GM18909 (cell line): ENCODE results near the gene FOXI2.

Source experiments
- ATAC-seq: cut with Tn5 transposase; IDR thresholded peaks from one replicate; pipeline ENCODE4 v1.9.1; 2021; ENCODE audit warnings: mild to moderate bottlenecking; ENCODE audit not compliant: unreplicated experiment, poor library complexity

Gene FOXI2

DNA sequence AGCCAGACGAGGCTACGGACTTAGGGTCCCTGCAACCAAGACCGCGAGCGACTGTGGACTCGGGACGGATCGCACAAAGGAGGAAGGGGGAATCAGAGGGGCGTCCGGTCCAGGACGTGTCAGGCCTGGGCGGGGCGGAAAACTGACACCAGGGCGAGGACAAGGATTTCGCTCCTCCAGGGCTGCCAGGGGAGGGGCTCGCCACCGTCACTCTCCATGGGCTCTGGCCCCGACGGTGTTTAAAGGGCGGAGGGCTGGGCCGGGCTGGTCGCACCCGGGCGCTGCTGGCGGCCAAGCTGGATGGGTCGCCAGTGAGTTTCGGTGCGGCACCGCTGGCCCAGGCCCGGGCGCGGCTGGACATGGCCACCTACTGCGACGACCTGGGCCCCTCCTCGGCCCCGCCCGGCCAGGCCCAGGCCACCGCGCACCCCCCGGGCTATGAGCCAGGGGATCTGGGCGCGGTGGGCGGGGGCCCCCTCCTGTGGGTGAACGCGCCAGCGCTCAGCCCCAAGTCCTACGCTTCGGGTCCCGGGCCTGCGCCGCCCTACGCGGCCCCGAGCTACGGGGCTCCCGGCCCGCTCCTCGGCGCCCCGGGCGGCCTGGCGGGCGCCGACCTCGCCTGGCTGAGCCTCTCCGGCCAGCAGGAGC, at the start of gene FOXI2:
Gene FOXI2 (plus strand): TSS at position 271 of the 648 bp plus-strand sequence. CDS start 89 bp downstream, at position 360.
- ATAC-seq, result no peak

DNA sequence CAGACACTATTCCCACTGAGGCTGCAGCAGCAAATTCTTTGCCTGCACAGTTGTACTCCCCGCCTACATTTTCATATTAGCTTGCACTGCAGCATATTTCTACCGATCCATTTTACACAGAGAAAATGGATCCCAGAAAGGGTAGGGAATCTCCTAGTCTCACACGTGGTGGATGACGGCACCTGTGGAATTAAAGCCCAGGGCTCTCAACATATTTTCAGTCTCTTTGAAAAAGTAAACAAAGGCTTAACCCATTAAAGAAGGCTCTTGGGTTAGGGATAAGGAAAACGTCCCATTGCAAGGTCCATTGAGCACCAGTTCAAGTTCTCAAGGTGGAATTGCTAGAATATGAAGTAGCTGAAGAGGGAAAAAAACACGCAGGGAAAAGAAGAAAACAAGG, 49.4 kb upstream of the FOXI2 start:
- ATAC-seq, result no peak

DNA sequence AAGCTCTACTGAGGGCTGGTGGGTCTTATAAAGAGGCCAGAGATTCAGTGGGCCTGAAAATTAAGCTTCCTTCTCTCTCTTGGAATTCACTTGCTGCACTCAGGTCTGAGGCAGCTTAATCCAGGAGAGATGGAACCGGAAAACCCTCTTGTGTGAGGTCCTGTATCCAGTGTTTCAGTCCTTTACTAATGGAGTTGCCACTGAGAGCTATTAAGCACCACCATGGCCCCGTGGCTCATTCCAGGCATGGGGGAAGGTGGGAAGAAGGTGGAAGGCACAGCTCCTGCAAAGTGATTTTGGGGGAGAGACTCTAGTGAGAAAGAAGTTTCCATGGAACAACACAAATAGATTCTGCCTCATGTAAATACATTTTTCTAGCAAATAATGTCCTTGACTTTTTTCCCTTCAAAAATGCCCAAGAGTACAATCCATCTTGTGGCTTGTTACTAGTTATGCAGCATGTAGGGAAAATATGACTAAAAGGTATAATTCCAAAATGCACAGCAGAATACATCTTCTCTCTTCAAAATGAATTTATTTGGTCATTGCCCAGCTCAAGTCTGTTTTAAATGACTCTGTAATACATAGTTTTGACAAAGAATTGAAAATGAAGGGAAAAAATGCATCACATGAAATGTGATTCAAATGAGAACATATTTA, 46.7 kb upstream of the FOXI2 start:
- ATAC-seq, result no peak

DNA sequence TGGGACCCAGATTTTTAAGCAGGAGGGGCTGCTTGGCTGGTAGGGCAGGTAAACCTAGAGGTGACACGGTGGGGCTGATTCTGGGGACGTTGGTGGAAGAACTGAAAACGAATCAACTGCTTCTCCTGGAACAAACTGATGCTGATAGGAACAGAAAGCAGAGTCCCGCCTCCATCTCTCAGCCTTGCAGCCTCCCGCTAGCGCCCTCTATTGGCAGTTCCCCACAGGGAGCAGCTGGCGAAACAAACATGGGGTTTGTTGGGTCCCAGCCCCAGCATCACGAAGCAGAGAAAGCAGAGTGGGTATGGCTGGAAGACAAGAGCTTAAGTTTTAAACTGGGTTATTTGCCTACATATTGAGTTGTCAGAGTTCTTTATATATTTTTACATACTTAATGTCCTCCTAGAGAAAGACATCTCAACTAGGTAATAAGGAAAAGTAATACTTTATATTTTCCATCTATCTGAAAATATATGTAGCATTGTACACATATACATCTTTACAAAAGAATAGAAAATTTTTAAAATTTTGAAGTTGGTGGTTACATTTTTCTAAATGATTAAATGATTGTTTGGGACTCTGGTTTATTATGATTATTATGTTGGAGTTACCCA, 42.3 kb upstream of the FOXI2 start:
- ATAC-seq, result no peak

DNA sequence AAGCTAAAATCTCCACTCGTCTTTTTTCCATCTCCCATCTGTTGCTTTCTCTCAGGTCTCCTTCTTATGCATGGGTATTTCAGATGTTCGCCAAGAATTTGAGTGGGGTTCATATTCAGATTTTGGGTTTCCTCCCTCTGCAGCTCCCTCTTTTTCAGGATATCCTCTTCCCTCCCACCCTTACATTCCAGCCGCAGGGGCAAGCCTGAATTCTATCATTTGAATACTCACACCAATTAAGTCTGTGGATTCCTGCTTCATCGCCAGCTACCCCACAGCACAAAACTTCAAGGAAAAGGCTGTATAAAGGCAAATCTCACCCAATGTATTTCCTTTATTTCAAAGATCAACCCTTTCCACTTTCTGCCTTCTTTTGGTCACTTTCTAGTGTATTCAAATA, 41.6 kb upstream of the FOXI2 start:
- no peak for ATAC-seq

DNA sequence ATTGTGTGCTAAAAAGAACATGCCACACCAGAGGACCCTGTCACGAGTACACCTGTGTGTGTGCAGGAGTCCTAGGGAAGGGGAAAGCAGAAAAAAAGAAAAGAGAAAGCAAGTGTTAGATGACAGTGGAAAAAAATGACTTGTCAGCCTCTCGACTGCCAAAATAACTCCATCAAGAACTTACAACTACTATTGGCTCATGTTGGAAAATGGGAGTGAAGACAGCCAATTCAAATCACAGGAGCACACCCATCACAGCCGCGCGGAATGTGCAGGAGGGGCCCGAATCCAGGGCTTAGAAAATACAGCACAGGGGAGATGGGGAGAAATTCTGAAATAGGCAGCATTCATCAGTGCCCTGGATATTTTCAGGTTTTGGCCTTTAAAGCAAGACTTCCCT, 38.1 kb upstream of the FOXI2 start:
- ATAC-seq, result no peak

DNA sequence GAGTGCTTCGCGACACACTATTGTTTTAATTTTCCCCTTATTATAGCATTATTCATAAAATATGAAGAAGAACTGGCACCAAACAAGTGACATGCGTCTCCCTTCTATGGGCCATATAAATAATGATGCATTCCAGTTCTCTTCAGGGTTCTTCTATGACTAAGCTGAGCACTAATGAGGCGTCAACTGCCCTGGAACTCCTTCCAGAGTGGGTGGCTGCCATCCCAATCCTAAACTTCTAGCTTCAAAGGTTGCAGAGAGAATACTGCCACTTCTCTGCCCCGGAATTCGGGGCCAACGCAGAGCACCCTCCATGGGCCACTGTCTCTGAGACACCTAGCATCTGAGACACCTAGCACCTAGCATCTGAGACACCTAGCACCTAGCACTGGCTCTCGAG, 37.7 kb upstream of the FOXI2 start:
- no peak for ATAC-seq

DNA sequence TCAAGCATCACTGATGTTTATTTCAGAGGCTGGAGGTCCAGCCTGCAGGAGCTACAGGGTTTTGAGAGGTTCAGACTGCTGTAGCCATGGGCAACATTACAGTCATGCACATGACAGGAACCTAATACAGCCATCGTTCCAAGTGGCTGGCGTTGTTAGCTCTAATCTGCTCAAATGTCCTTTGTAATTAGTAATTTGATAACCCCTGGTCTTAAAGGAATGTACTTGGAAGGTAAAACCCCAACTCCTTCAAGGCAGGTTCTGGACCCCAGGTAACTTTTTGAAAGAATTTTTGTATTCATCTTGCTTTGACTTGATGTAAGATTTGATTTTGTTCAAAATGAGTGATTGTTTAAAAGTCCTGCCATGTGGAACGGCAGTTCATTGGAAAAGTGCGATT, 34.7 kb upstream of the FOXI2 start:
- ATAC-seq, result no peak

DNA sequence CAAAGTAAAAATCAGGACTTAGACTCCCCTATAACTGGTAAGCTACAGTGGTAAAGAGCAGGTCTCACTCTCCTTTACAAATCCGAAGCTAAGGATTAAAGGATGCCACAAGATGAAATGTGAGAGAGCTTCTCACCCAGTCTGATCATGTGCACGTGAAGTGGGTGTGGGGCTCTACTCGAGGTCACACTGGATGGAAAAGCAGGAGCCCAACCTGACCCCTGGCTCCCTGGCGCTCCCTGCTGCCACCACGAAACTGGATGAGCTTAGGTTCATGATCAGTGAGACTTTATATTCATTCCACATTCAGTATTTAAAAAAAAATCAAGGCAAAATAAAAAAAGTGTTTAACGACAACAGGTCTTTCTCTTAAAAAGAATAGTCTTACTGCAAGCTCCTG, 21.7 kb upstream of the FOXI2 start:
- no peak for ATAC-seq

DNA sequence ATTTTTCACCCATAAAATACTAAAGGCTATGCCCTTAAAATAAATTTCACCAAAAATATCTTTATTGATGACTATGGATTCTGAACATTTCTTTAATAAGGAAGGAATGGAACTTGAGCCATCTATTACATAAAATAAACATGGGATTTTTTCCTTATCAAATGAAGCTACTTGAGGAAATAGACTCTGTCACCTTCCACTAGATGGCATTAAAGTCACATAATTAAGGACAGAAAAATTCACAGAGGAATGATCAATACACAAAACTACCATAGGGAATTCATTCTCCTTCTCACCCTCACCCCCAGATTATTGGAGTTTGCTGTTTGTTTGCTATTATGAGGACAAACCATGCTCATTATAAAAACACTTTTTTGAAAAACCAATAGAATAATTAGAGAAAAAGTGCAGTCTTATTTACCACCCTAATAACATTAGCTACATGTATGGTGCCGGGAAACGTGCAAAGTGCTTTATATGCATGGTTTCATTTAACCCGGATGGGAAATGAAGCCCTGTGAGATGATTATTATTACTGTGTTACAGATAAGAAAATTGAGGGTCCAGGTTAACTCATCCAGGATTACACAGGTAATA, 21.1 kb upstream of the FOXI2 start:
- no peak for ATAC-seq

DNA sequence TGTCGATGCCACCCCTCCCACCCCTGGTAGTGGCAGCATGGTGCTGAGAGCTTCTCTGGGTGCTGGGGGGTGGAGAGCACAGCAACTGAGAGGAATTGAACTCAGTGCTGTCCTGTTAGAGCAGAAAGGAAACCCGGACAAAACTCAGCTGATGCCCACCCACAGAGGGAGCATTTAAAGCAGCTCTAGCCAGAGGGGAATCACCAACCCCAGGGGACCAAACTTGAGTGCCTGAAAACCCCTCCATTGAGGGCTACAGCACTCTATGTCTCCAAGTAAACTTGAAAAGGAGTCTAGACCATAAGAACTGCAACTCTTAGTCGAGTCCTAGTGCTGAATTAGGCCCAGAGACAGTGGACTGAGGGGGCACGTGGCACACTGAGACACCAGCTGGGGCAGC, 16.8 kb upstream of the FOXI2 start:
- no peak for ATAC-seq

DNA sequence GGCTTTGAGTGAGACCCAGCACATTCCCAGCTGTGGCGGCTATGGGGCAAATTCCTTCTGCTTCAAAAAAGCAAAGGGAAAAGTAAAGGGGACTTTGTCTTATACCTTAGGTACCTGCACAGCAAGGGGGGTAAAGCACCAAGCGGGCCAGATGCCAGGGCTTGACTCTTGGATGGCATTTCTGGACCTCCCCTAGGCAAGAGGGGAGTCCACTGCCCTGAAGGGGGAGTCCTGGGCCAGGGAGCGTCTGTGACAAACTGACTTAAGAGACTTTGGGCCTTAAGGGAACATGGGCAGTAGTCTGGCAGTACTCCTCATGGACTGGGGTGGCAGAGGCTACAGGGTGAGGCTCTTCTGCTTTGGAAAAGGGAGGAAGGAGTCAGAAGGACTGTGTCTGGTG, 16.1 kb upstream of the FOXI2 start:
- no peak for ATAC-seq

DNA sequence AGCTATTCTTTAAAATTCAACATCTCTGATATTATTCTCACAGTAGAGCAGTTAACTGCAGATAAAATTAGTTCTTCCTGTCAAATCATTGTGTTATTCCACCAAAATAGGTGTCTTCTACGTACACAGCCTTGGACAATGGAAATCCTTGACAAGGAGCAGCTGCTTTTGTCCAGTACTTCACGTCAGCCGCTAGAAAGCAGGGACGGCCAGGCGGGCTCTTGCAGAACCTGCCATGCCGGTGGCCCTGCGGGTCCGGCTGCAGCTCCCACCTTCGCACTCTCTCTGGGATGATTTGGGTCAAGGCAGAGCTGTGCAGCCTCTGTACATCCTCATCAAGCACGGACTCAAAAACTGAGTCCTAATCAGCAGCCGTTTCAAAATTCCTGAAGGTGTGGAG, 2.2 kb upstream of the FOXI2 start:
- ATAC-seq, result no peak

DNA sequence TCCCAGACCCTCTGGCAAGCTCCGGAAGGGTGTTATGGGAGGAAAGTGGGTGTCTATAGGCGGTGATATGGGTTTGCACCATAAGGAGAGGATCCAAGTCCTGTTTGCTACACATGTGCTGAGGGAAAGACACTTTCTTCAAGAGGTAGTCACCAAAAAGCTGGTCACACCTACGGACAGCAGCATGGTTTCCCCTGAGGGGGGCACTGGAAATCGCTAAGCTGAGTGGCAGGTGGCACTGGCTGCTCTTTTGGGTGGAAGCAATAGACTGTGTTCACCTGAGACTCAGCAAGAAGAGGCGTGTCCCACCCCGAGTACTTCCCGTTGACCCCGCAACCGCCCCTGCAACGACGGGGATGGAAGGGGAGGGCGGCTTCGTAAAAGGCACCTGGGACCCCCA, 1.8 kb upstream of the FOXI2 start:
- no peak for ATAC-seq

DNA sequence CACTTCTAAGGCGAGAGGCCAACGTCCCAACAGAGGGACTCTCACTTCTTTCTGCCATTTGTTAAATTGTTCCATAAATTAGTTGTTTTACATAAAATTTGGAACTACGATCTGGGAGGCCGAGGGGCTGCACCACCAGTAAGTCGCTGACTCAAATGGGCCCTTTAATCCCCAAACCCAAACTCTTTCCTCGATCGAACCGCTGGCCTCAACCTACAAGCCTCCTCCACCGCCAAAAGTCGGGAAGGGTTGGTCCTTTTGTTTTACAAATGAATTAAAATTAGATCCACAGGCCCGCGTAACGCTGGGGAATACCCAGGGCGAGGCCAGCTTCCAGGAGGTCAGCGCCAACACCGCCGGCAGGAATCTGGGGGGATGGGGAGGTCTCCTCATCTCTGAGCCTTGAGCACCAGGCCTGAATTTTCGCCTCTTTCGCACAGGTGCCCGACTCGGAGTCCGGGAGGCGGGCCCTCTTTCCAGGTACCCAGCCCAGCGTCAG, 1.2 kb upstream of the FOXI2 start:
- ATAC-seq, result no peak

DNA sequence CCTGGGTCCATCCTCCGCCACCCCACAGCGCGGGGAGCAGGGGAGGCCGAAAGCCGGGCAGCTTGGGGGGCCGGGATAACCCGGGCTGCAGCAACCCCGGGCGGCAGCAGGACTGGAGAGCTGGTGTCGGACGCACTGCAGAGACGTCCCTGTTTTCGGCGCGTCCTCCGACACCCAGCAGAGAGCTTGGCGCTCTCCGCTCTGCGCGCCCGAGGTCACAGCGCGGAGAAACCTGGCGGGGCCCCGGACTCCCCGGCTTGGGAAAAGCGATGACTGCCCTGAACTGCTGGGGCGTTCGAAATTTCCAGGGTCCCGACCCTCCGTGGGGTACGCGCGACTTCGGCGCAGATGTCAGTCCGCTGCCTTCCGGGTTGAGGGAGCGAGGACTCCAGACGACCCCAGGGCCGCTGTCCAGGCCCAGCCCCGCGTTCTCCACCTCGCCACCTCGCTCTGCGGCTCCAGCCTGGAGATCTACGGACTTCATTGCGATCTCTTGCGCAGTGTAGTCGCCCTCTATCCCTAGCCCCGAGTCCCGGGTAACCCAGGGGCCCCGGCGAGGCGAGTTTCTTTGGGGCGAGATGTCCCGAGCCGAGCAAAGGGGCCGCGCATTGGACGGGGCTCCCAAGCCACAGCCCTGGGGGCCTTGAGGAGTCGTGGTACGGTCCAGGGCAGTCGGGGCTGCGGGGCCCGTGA, 617 bp upstream of the FOXI2 start:
- ATAC-seq, result no peak

DNA sequence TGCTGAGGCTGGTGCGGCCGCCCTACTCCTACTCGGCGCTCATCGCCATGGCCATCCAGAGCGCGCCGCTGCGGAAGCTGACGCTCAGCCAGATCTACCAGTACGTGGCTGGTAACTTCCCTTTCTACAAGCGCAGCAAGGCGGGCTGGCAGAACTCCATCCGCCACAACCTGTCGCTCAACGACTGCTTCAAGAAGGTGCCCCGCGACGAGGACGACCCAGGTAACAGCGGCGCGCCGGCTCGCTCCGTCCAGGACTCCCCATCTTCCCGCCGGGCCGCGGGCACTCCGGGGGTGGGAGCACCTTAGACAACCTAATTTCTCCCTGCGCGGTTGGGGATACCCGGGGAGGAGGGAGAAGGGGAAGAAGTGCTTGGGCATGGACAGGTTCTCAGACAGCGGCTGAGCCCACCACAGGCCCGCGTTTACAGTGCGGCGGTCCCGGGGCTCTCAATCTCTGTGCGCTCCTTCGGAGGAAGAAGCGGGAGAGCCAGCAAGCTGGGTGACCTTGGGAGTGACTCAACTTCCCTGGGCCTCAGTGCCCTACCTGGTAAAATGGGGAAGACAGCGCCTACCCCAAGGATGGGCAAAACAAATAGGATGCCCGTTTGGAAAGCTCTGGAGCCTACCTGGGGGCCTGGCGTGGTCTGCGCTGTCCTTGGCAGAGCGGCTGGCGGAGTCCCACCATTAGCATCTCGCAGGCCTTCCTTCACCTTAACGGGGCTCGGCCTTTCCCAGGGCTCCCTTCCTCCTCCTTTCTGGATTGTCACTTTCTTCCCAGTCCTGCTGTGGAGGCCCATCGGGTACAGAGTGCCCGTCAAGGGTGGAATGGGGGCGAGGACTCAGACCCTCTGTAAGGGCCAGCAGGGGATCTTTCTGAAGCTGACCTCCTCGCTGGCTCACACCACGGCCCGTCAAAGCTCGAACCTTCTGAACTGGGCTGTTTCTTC, 852 bp downstream of the FOXI2 start:
- no peak for ATAC-seq

DNA sequence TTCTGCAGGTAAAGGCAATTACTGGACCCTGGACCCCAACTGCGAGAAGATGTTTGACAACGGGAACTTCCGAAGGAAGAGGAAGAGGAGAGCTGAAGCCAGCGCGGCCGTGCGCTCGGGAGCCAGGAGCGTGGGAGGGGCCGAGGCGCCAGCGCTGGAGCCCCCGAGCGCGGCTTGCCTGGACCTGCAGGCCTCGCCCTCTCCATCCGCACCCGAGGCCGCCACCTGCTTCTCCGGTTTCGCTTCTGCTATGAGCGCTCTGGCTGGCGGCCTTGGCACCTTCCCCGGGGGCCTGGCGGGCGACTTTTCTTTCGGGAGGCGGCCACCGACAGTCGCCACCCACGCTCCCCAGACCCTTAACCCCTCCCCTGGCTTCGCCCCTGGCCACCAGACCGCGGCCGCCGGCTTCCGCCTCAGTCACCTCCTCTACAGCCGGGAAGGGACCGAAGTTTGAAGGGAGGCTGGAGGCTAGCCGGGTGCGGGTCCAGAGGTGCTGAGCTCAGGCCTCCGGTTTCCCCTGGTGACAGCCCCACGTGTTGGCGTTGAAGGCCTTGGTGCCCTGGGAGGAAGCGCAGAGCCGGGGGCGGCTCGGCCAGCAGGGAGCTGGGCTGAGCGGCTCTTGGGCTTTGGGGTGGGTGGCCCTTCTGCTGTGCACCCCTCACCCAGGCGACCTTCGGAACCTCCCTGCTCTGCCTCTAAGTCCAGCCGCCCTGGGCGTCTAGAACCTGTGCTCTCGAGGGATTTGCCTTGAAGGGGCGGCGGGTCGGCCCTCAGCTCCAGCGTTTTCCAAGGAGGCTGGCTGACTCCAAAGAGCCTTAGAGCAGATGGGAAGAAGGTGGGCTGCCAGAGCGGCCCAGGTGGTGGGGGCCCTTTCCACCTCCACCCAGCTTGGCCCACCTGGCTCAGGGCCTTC, 1.8 kb downstream of the FOXI2 start:
- no peak for ATAC-seq

DNA sequence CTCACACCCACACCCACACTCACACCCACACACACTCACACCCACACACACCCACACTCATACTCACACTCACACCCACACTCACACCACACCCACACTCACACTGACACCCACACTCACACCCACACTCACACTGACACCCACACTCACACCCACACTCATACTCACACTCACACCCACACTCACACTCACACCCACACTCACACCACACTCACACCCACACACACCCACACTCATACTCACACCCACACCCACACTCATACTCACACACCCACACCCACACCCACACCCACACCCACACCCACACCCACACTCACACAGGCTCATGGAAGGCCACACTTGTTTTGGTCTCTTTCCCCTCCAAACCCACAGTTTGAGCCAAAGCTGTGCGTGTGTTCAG, 2.9 kb downstream of the FOXI2 start:
- no peak for ATAC-seq
